ENCODE results near the gene B3GLCT. TPM values are rescaled to one million over a fixed set of nuclear protein-coding genes. Genes with fewer than 3 reads are reported as not detected.

The B3GLCT gene
- total and polyA plus RNA-seq, 2 of the 13 experiments (the other 11 are each of a cell fraction or from before 2014, with no cell fraction given): 2.0 to 7.1 TPM

DNA sequence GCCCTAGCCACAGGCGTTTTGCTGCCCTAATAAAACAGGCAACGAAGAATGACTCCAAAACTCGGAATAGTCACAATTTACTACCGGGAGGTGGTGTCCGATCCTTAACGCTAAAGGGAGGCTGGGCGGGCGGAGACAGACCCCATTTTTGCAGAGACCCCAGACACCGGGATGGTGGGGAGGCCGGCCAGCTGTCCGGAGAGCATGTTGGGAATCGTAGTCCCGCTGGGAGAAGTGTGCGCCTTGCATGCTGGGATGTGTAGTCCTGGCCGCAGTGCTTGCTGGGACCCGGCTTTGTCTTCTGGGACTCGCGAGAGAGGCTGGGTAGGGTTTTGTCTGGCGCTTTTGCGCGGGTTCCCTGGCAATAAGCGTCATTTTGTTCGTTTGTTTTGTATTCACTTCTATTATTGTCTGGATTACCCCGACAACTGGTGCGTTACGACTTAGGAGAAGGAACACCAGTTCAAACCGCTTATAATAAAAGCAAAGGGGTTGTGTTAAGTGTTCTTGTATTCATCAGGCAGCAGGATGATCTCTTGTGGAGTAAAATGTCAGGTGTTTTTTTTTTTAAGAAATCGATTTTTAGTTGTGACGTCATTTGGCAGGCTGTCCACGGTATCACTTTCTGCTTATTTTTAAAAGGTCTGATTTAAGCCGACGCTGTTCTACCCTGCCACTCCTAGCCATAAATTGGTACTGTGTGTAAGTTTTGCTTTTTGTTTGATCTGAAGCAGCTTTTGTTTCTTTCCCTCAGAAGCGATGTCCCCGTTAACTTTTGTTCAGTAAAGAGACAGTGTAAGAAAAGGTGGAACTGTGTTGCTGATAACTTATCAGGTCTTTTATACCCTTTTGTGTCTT lies 37.4 kb upstream of the B3GLCT start (continued):
- TF ChIP-seq, protein P1, sequence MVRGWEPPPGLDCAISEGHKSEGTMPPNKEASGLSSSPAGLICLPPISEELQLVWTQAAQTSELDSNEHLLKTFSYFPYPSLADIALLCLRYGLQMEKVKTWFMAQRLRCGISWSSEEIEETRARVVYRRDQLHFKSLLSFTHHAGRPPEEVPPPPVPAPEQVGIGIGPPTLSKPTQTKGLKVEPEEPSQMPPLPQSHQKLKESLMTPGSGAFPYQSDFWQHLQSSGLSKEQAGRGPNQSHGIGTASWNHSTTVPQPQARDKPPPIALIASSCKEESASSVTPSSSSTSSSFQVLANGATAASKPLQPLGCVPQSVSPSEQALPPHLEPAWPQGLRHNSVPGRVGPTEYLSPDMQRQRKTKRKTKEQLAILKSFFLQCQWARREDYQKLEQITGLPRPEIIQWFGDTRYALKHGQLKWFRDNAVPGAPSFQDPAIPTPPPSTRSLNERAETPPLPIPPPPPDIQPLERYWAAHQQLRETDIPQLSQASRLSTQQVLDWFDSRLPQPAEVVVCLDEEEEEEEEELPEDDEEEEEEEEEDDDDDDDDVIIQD (CRISPR knock-in tag; IDR thresholded peaks at IDR 0.05; ENCODE audit: low read depth): no peak
- TF ChIP-seq CAMTA2 (CRISPR knock-in tag; IDR thresholded peaks at IDR 0.05; ENCODE audit: borderline replicate concordance) (no peak), ZNF629 (CRISPR knock-in tag; conservative IDR thresholded peaks at IDR 0.05) (no peak; the same call in 1 of the 2 replicates), ZNF264 (CRISPR knock-in tag; IDR thresholded peaks at IDR 0.05) (no peak), YEATS4 (CRISPR knock-in tag; IDR thresholded peaks at IDR 0.05; ENCODE audit: borderline replicate concordance) (no peak), ZNF598 (CRISPR knock-in tag; IDR thresholded peaks at IDR 0.05; ENCODE audit: borderline replicate concordance) (no peak), ZNF558 (CRISPR knock-in tag; IDR thresholded peaks at IDR 0.05; ENCODE audit: borderline replicate concordance) (no peak), ZKSCAN8 (CRISPR knock-in tag; IDR thresholded peaks at IDR 0.05; ENCODE audit: borderline replicate concordance) (no peak), HMG20B (CRISPR knock-in tag; conservative IDR thresholded peaks at IDR 0.05) (no peak)
- TF ChIP-seq, protein P2, sequence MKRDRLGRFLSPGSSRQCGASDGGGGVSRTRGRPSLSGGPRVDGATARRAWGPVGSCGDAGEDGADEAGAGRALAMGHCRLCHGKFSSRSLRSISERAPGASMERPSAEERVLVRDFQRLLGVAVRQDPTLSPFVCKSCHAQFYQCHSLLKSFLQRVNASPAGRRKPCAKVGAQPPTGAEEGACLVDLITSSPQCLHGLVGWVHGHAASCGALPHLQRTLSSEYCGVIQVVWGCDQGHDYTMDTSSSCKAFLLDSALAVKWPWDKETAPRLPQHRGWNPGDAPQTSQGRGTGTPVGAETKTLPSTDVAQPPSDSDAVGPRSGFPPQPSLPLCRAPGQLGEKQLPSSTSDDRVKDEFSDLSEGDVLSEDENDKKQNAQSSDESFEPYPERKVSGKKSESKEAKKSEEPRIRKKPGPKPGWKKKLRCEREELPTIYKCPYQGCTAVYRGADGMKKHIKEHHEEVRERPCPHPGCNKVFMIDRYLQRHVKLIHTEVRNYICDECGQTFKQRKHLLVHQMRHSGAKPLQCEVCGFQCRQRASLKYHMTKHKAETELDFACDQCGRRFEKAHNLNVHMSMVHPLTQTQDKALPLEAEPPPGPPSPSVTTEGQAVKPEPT (CRISPR knock-in tag; IDR thresholded peaks at IDR 0.05; ENCODE audit: low read depth): no peak
- TF ChIP-seq, protein P3, sequence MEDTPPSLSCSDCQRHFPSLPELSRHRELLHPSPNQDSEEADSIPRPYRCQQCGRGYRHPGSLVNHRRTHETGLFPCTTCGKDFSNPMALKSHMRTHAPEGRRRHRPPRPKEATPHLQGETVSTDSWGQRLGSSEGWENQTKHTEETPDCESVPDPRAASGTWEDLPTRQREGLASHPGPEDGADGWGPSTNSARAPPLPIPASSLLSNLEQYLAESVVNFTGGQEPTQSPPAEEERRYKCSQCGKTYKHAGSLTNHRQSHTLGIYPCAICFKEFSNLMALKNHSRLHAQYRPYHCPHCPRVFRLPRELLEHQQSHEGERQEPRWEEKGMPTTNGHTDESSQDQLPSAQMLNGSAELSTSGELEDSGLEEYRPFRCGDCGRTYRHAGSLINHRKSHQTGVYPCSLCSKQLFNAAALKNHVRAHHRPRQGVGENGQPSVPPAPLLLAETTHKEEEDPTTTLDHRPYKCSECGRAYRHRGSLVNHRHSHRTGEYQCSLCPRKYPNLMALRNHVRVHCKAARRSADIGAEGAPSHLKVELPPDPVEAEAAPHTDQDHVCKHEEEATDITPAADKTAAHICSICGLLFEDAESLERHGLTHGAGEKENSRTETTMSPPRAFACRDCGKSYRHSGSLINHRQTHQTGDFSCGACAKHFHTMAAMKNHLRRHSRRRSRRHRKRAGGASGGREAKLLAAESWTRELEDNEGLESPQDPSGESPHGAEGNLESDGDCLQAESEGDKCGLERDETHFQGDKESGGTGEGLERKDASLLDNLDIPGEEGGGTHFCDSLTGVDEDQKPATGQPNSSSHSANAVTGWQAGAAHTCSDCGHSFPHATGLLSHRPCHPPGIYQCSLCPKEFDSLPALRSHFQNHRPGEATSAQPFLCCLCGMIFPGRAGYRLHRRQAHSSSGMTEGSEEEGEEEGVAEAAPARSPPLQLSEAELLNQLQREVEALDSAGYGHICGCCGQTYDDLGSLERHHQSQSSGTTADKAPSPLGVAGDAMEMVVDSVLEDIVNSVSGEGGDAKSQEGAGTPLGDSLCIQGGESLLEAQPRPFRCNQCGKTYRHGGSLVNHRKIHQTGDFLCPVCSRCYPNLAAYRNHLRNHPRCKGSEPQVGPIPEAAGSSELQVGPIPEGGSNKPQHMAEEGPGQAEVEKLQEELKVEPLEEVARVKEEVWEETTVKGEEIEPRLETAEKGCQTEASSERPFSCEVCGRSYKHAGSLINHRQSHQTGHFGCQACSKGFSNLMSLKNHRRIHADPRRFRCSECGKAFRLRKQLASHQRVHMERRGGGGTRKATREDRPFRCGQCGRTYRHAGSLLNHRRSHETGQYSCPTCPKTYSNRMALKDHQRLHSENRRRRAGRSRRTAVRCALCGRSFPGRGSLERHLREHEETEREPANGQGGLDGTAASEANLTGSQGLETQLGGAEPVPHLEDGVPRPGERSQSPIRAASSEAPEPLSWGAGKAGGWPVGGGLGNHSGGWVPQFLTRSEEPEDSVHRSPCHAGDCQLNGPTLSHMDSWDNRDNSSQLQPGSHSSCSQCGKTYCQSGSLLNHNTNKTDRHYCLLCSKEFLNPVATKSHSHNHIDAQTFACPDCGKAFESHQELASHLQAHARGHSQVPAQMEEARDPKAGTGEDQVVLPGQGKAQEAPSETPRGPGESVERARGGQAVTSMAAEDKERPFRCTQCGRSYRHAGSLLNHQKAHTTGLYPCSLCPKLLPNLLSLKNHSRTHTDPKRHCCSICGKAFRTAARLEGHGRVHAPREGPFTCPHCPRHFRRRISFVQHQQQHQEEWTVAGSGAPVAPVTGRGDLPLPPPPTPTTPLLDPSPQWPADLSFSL (CRISPR knock-in tag; IDR thresholded peaks at IDR 0.05): no peak
- TF ChIP-seq, protein P4, sequence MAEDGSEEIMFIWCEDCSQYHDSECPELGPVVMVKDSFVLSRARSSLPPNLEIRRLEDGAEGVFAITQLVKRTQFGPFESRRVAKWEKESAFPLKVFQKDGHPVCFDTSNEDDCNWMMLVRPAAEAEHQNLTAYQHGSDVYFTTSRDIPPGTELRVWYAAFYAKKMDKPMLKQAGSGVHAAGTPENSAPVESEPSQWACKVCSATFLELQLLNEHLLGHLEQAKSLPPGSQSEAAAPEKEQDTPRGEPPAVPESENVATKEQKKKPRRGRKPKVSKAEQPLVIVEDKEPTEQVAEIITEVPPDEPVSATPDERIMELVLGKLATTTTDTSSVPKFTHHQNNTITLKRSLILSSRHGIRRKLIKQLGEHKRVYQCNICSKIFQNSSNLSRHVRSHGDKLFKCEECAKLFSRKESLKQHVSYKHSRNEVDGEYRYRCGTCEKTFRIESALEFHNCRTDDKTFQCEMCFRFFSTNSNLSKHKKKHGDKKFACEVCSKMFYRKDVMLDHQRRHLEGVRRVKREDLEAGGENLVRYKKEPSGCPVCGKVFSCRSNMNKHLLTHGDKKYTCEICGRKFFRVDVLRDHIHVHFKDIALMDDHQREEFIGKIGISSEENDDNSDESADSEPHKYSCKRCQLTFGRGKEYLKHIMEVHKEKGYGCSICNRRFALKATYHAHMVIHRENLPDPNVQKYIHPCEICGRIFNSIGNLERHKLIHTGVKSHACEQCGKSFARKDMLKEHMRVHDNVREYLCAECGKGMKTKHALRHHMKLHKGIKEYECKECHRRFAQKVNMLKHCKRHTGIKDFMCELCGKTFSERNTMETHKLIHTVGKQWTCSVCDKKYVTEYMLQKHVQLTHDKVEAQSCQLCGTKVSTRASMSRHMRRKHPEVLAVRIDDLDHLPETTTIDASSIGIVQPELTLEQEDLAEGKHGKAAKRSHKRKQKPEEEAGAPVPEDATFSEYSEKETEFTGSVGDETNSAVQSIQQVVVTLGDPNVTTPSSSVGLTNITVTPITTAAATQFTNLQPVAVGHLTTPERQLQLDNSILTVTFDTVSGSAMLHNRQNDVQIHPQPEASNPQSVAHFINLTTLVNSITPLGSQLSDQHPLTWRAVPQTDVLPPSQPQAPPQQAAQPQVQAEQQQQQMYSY (CRISPR knock-in tag; IDR thresholded peaks at IDR 0.05): no peak
- TF ChIP-seq, protein P5, sequence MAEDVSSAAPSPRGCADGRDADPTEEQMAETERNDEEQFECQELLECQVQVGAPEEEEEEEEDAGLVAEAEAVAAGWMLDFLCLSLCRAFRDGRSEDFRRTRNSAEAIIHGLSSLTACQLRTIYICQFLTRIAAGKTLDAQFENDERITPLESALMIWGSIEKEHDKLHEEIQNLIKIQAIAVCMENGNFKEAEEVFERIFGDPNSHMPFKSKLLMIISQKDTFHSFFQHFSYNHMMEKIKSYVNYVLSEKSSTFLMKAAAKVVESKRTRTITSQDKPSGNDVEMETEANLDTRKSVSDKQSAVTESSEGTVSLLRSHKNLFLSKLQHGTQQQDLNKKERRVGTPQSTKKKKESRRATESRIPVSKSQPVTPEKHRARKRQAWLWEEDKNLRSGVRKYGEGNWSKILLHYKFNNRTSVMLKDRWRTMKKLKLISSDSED (CRISPR knock-in tag; IDR thresholded peaks at IDR 0.05): no peak
